HG02981 (cell line): Measurements from ENCODE around the gene PURA.
A peak's percentile ranks its signal among the peaks of the same experiment; 100 is the strongest.

Experiments
- ATAC-seq: cut with Tn5 transposase; IDR thresholded peaks from one replicate; pipeline ENCODE4 v1.9.1; 2021; ENCODE audit warnings: mild to moderate bottlenecking, moderate library complexity; ENCODE audit not compliant: unreplicated experiment

Gene PURA

GRCh38 chr5:140113699-140114263 lies at the start of gene PURA:
TSS of gene PURA (plus strand) at chr5:140114109. CDS start at chr5:140114182, 73 bp downstream.
- peak; percentile 92 for ATAC-seq

DNA sequence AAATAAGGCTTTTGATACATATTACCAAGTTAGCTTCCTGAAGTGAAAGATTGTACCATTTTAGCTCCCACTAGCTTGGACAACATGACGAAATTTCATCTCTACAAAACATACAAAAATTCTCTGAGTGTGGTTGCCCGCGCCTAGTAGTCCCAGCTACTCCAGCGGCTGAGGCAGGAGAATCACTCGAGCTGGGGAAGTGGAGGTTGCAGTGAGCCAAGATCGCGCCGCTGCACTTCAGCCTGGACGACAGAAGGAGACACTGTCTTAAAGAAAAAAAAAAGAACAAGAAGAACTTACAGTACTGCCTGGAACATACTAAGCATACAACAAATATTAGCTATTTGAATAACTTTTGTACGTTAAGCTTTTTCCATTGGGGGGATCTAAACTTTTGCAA lies 41.1 kb upstream of the PURA start:
- ATAC-seq: no peak

GRCh38 chr5:140073296-140073695 lies 40.6 kb upstream of the PURA start:
- ATAC-seq: no peak

DNA sequence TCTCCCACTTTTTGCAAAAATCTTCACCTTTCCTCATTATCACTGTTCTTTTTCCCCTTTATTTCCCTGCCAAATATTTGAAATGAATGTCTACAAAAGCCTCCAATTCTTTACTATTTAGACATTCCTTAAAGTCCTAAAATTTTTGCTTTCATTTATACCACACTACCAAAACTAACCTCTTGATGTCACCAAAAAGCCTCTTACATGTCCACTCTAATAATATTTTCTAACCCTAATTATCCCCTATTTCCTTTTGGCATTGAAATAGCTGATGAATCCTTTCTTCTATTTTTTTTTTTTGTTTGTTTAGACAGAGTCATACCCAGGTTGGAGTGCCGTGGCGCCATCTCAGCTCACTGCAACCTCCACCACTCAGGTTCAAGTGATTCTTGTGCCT lies 38.5 kb upstream of the PURA start:
- no peak for ATAC-seq

DNA sequence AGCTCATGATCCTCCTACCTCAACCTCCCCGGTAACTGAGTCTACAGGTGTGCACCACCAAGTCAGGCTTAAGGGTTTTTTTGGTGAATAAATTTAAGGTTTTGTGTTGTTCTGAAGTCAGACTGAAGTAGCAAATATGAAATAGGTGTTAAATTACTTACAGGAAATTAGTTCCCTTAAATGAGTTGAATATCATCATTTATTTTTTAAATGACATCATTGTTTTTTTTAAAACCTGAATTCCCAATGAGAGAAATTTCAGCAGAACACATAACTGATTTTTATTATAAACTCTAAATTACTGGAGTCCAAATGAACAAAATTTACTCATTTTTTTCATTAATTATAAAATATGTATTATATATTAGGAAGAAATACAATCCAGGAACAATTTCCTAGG lies 37.8 kb upstream of the PURA start:
- ATAC-seq: no peak

GRCh38 chr5:140076788-140077187 lies 37.1 kb upstream of the PURA start:
- ATAC-seq: no peak

GRCh38 chr5:140083120-140083519 lies 30.8 kb upstream of the PURA start:
- ATAC-seq: no peak

DNA sequence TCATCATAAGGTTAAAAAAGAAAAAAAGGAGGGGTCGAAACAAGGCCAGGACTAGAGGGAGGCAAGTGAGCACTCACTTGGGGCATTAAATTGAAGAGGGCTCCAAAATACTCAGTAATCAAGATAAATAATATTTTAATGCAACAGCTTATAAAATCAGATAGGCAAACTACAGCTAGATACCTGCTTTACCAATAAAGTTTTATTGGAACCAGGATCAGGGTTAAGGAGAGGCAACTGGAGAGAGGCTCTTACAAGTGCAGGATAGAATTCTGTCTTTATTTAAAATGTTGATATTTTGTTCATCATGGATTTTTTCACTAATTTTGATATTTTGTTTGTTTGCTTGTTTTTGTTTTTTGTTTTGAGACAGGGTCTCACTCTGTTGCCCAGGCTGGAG lies 30.3 kb upstream of the PURA start:
- ATAC-seq: no peak

- ATAC-seq: no peak
Measured at GRCh38 chr5:140084541-140084940, 29.4 kb upstream of the PURA start.

DNA sequence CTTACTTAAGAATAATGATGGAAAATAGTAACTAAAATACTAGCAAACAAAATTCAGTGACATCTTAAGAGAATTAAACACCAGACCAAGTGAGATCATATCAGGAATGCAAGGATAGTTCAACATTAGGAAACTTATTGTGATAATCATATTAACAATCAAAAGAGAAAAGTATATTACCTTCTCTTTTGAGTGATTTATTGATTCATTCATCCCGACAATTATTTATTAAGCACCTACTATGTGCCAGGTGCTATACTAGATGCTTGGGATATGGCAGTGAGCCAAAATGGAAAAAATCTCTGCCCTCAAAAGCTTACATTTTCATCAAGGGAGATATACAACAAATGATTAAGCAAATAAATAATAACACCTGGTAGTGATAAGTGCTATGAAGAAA lies 23.7 kb upstream of the PURA start:
- no peak for ATAC-seq

DNA sequence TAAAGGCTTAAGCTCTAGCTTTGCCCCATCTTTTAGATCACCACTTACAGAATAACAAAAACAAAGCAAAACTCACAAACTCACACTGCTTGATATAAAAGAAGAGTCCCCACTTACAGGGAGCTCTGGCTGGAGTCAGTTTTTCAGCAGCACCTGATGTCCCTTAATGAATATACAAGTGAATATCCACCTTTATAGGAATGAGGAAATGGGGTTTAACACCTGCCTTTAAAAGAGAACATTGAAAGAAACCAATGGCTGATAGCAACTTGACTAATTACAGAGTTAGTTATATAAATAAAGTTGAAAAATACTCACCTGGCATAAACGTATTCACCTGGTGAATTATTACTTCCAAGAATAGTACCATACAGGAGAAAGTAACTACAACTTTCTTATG lies 20.7 kb upstream of the PURA start:
- no peak for ATAC-seq

DNA sequence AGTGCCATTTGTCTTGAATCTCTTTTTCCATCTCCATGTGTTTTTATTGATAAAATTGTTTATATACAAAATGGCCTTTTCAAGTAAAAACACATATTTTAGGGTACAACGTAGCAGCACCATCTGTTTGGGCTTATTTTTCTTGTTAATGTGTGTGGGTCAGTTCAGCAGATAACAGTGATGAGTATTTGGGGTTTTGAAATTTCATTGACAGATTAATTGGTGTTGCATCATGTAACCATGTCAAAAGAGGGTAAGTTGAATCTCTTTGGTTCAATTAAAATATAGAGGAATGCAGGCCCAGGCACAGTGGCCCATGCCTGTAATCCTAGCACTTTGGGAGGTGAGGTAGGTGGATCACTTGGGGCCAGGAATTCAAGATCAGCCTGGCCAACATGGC lies 20.0 kb upstream of the PURA start:
- ATAC-seq: no peak

DNA sequence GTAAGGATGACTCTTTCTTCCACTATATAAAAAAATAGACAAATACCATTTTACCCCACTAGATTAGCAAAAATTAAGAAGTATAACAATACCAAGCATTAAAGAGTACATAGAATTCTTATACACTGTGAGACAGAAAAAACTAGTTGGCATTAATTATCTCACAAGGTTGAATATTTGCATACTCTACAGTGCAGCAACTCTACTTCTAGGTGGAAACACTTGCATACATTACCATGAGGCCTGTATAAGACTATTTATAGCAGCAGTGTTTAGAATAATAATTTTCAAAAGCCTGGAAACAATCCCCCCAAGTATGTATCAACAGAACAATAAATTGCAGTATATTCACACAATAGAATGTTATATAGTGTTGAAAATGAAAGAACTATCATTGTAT lies 19.0 kb upstream of the PURA start:
- no peak for ATAC-seq

GRCh38 chr5:140101179-140101578 lies 12.7 kb upstream of the PURA start:
- ATAC-seq: no peak

DNA sequence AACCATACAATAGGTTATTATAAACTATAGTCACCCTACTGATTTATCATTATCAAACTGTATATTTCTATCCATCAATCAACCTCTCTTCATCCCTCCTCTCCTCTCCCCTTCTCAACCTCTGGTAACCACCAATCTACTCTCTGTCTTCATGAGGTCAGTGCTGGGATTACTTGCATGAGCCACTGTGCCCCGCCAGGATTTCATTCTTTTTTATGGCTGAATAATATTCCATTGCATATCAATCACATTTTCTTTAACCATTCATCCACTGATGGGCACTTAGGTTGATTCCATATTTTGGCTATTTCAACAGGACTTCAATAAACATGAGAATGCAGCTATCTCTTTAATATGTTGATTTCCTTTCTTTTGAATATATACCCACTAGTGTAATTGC lies 10.8 kb upstream of the PURA start:
- no peak for ATAC-seq

DNA sequence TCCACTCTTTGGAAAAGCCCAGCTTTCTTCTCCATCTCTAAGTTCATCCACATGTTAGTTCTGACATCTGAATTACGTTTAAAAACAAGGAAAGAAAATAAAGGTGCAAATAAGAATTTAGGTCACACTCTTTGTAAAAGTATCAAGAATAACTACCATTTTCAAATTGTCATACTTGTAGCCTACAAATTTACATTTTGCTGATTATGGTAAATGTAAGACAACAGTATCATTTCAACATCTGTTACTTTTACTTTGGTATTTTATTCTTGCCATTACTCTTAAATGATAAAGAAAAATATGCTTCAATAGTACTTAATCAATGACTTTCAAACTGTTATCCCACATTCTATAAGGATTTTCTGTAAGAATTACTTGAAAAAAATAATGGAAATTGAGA lies 9.8 kb upstream of the PURA start:
- no peak for ATAC-seq

GRCh38 chr5:140106101-140106500 lies 7.8 kb upstream of the PURA start:
- ATAC-seq: no peak

DNA sequence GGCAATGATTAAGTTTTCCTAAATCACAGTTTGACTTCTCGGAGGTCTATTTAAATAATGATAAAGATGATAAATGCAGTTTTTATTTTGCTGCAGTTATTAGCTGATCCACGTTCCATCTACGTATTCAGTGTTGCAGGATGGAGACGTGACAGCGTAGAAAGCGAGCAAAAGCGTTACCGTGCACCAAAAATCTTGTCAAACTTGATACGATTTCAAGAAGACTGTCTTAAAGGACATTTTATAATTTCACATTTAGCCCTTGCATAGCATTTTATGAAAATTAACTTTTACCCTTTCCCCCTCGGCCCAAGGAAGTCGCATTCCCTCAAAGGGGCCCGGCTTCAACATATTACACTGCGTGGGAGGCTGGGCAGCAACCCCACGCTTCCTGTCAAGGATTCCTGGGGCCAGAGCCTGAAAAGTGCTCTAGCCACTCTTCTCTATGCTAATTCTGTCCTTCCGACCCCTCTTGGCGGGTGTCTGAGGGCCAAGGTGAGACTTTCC lies 7.1 kb upstream of the PURA start:
- ATAC-seq: no peak

GRCh38 chr5:140107312-140108092 lies 6.4 kb upstream of the PURA start:
- peak; percentile 90 for ATAC-seq

DNA sequence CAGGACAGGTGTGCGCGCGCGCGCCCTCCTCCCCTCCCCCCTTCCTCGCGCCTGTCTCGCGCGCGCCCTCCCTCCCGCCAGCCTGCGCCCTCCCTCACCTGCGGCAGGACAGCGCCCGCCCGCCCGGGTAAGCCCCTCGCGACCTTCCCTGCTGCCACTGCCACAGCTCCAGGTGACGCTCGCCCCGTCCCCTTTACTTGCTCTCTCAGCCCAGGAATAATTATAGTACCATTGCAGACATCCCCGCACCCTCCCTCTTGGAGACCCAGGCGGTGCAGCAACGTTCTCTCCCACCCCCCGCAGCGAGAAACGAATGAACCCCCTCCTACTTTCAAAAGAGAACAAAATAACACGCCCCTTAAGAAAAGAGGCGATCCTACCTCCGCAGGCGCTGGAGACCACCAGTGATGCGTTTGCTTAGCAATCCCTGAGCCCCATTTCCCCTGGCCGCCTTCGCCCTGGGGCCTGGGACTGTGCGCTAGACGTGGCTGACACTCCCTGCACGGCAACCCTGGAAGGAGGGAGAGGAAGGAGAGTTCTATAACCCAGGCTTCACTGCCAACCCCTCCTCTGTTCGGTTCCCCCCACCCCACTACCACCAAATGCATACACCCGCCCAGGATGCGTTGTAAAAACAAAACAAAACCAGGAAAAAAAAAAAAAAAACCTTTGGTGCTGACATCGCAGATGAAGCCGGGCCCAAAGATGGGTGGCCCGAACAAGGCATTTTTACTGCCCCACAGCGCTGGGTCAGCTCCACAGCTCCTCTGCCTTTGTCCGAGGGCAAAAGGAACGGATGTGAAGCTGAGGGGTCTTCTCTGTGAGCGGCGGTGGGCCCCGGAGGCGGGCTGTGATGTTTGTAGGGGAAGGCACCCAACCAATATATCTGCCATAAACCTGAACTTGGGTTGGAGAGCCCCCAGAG lies 5.6 kb upstream of the PURA start:
- ATAC-seq: no peak

DNA sequence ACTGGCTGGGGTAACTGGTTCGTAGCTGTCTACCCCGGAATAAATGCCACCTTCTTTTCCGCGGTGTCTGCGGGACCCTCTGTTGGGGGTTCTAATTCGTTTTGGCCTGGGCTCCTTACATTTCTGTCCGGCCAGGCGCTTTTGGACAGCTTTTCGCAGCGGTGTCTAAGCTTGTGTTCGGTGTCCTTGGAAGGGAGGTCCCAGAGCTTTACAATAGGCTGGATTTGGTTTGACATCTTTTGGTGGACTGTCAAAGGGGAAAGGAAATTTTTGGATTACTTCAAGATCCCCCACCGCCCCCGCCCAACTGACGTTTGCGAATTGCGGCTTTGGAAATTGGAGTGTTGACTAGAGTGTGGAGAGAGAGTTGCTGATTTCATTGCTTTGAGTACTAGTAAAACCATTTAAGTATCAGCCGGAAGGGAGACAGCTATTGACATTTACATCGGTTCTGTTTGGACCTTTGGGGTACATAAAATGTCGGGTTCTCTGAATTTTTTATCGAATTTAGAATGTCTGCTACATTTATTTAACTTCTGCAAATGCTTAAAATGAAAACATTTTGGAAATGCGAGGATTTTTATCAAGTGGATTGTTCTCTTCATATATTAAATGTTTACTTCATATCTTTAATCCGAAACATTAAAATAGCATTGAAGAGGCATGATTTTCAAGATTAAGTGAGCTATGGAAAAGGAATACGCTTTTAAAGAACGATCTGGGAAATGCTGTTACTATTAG lies 4.7 kb upstream of the PURA start:
- no peak for ATAC-seq
